ENCODE results near the gene MYH7. TPM values are rescaled to one million over a fixed set of nuclear protein-coding genes. Genes with fewer than 3 reads are reported as not detected.

MYH7 gene
- total RNA-seq (2022; extraction: Qiagen RNA extraction; ENCODE audit: low read depth): not detected in 5 replicates

DNA sequence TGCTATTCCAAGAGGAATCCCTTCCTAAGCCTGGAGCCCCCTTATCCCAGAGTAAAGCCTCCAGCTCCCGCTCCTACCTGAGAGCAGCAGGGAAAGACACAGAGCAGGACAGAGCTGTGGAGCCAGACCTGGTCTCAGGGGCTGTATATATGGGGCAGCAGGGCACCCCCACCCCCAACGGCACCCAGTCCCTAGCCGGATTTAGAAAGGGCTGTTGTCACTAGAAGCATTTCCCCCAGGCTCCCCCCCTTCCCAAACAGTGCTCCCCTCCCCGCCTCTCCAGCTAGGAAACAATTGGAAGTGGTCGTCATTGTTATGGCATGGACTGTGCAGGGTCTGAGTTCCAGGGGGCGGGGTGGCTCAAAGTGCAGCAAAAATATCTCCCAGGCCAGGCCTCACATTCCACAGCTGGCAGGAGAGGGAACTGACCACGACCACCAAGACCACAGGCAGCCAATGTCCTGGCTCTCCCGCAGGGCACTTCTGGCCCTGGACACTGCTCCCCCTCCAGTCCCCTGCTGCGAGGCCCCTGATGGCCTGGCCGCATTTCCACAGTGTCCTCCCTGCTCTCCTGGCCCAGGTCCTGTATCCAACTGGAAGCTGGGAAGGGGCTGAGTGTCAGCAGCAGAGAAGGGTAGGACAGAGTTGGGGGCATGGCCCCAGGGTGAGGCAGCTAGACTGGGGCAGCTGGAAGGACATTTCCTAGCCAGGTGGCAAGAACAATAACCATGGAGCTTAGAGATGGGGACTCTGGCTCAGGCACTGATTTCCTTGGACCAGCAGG is at the start of gene MYH7:
Gene MYH7, minus strand, starts transcription at position 118 of the 784 bp plus-strand sequence. CDS start 1,928 bp downstream, outside the sequence.

DNA sequence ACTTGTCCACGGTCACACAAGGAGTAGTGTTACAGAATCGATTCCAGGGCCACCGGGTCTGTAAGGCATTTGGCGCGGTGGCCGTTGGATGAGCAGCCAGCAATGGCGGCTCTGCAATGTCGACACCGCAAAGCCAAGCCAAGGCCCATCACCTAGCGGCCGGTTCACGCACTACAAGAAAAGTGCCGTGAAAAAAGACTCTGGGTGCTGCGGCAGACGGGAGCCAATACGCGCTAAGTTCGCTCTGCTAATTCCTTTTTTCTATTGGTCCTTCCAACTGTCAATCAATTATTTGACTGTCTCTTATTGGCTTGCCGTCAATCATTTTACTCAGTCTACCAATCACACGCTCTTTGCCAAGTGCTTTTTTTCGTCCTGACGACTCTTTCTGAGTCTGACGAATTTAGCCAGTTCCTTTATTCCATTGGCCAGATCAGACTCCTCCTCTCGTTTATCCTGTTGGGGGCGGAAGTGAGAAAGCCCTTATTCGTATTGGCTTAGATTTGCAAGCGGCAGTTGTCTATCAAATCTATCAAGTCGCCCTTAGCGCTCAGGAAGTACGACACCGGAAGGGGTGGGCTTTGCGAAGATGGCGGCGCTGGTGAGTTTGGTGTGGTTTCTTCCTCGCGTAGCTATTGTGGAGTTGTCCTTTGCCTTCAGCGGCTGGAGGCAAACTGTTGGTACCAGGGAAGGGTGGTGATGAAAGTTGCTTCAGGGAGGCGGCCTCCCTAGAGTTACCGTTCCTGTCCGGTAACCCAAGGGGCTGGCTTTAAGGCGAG is 33.9 kb upstream of the MYH7 start, which contains the start of gene NGDN:
Gene NGDN, plus strand, starts transcription at position 577 of the 779 bp plus-strand sequence. Its CDS starts 13 bp downstream, at position 590.

DNA sequence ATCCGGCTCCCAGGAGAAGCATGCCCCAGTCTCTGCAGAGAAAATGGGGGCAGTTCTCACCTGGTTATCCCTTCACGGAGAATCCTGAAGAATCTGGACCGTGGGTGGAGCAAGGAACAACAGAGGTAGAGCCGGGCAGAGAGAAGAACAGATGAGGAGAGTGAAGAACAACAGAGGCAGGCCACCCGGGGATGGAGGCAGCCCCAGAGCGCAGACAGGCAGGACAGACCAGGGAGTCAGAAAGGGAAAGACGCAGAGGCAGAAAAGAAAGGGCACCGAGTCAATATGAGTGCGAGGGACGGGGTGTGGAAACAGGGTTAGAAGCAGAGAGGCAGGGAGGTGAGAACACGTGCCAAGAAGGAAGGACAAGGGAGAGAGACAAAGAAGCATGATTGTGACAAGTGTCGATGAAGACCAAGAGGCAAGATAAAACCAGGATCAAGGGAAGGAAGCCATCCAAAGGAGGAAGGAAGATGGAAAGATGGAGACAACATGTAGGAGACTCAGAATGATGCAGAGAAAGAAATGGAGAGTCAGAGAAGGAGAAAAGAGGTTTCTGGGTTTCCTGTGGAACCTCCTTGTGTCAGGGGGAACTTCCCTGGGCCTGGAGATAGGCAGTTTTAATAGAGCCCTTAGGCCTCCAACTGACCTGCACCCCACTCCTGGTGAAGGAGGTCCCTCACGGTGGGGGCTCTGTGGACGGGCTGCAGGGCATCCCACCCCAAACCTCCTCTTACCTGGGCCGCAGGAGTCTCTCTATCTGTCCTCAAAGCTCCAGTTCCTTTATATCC is 27.7 kb downstream of the MYH7 start, which contains the start of gene MYH6:
Gene MYH6, minus strand, starts transcription at position 758 of the 791 bp plus-strand sequence. CDS start 1,050 bp downstream, outside the sequence.

DNA sequence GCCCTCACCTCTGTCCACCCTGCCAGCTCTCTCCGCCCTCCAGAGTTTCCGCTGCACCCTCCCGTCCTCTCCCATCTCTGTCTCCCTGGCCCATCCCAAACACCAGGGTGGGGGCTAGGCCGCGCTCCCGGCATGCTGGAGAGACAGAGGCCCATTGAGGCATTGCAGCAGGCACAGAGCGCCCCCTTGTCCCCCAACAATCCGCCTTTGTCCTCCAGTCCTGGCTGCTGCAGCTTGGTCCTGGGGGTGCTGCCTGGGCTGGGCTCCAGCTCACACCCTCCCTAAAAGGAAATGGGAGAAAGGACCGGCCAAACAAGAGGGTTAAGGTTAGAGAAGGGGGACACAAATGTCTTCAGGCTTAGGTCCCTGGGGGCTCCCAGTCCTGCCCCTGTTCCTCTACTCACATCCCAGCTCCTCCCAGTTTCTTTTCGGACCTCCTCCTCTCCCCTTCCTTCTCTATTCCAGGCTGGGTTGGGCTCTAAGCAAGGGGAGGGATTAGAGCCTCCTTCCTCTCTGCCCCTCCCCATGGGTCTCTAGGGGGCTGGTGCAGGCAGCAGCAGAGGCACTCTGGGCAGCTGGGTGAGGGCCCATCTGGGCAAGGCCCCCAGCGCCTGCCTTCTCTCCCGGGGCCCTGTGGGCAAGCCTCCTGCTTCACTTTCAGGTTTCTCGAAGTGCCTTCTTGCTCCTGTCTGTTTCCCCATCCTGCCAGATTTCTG is 58.8 kb downstream of the MYH7 start, which contains the start of gene CMTM5:
Gene CMTM5, plus strand, starts transcription at position 565 of the 716 bp plus-strand sequence. CDS start 206 bp downstream, outside the sequence.

DNA sequence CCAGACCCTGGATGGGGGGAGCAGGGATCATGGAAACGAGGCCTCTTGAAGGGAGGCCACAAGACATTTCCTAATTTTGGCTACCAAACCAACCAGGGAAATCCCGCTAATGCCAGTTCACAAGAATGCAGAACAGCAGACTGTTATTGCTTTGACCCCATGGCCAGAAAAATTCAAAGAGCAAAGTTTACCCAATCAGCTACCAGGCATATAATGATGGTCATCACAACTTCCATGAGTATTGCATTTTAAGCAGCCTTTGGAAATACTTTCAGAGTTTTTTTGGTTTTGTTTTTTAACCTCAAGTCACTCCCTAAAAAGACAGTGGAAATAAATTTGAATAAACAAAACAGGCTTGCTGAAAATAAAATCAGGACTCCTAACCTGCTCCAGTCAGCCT is 63.0 kb downstream of the MYH7 start, which contains the start of gene IL25:
Gene IL25, plus strand, starts transcription at position 301 of the 400 bp plus-strand sequence.

DNA sequence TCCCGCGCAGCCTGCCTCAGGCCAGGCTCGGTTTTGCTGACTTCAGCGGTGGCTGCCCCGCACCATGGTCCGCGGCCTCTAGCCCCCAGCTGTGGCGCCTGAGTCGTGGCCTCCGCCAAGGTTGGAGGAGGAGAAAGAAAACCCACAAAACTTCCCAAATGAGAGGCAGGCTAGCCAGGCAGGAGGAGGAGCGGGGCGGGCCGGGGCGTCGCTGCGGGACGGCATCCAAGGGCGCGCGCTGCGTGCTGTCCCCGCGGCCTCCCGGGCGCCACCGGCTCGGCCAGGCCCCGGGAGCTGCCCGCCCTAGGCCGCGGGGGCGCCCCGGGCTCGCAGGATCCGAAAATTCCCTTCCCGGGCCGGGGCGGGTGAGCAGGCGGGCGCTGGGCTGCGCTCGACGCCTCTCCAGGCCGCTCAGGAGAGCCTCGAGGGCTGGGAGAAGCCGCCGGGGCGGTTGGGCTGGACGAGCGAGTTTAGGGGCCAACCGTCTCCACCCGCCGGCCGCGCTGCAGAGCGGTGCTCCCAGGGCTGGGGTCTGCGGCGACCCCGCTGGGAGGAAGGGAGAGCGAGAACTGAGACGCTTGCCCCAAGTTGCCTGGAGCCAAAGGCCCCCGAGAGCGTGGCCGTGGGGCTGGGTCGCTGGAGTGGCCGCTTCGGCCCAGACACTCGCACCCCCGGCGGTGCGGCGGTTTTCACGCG is 70.3 kb downstream of the MYH7 start, which contains the start of gene EFS:
Gene EFS, minus strand, starts transcription at position 137 of the 696 bp plus-strand sequence. CDS start 147 bp downstream, outside the sequence.

Other genes starting within 250 kb of the MYH7 start
- not detected in 5 replicates for gene RNF212B, start 197.7 kb downstream of the MYH7 start, total RNA-seq (2022; extraction: Qiagen RNA extraction; ENCODE audit: low read depth)
- 5.4 to 9.4 TPM (median 8.3 TPM) in 5 replicates for gene HOMEZ, start 149.5 kb downstream of the MYH7 start, total RNA-seq (2022; extraction: Qiagen RNA extraction; ENCODE audit: low read depth)
- gene PPP1R3E, start 132.8 kb downstream of the MYH7 start, total RNA-seq (2022; extraction: Qiagen RNA extraction; ENCODE audit: low read depth): 2.9 to 4.4 TPM (median 3.4 TPM) in 5 replicates
- gene BCL2L2, start 128.8 kb downstream of the MYH7 start, total RNA-seq (2022; extraction: Qiagen RNA extraction; ENCODE audit: low read depth): 14.6 to 20.4 TPM (median 18.5 TPM) in 5 replicates
- gene PABPN1, start 114.2 kb downstream of the MYH7 start, total RNA-seq (2022; extraction: Qiagen RNA extraction; ENCODE audit: low read depth): 136 to 147 TPM (median 143 TPM) in 5 replicates
- gene SLC22A17, start 82.8 kb downstream of the MYH7 start, total RNA-seq (2022; extraction: Qiagen RNA extraction; ENCODE audit: low read depth): 6.3 to 7.7 TPM (median 6.6 TPM) in 5 replicates
- gene EFS, start 70.5 kb downstream of the MYH7 start, total RNA-seq (2022; extraction: Qiagen RNA extraction; ENCODE audit: low read depth): not detected in 5 replicates
- not detected in 5 replicates for gene IL25, start 62.9 kb downstream of the MYH7 start, total RNA-seq (2022; extraction: Qiagen RNA extraction; ENCODE audit: low read depth)
- gene CMTM5, start 58.6 kb downstream of the MYH7 start, total RNA-seq (2022; extraction: Qiagen RNA extraction; ENCODE audit: low read depth): not detected in 5 replicates
- gene MYH6, start 27.4 kb downstream of the MYH7 start, total RNA-seq (2022; extraction: Qiagen RNA extraction; ENCODE audit: low read depth): 0.02 to 0.03 TPM in 2 of 5 replicates, not detected in the others
- gene NGDN, start 34.0 kb upstream of the MYH7 start, total RNA-seq (2022; extraction: Qiagen RNA extraction; ENCODE audit: low read depth): 61.1 to 68.9 TPM (median 63.1 TPM) in 5 replicates
- 0.63 to 1.4 TPM (median 0.75 TPM) in 5 replicates for gene ZFHX2, start 116.1 kb upstream of the MYH7 start, total RNA-seq (2022; extraction: Qiagen RNA extraction; ENCODE audit: low read depth)
- gene THTPA, start 120.6 kb upstream of the MYH7 start, total RNA-seq (2022; extraction: Qiagen RNA extraction; ENCODE audit: low read depth): 11.1 to 13.5 TPM (median 11.7 TPM) in 5 replicates
- gene AP1G2, start 132.1 kb upstream of the MYH7 start, total RNA-seq (2022; extraction: Qiagen RNA extraction; ENCODE audit: low read depth): 35.3 to 56.4 TPM (median 46.8 TPM) in 5 replicates
- gene JPH4, start 143.1 kb upstream of the MYH7 start, total RNA-seq (2022; extraction: Qiagen RNA extraction; ENCODE audit: low read depth): 0.03 to 0.10 TPM (median 0.07 TPM) in 3 of 5 replicates, not detected in the others
- 4.8 to 9.2 TPM (median 6.1 TPM) in 5 replicates for gene DHRS2, start 200.7 kb upstream of the MYH7 start, total RNA-seq (2022; extraction: Qiagen RNA extraction; ENCODE audit: low read depth)